Measurements from ENCODE around the gene SRC.
"Not testable (repeated sequence)": the region's sequence is repeated elsewhere in the genome, so short reads cannot be mapped to it uniquely, and the experiment has no call there.

The SRC gene

GRCh38 chr20:37336369-37337207 lies 9.4 kb upstream of the SRC start:
- Mint-ChIP-seq H3K9me3 (no peaks in the 10 kb centered on the region), H3K27ac (peak overlapping the region; percentile 91), H3K36me3 (ENCODE audit: low read depth) (no peaks in the 10 kb centered on the region), H3K27me3 (peaks cover 3% of the 10 kb centered on the region), H3K4me1 (ENCODE audit: low read depth) (peaks cover 62% of the 10 kb centered on the region), H3K4me3 (peak overlapping the region; percentile 57)
- intact Hi-C loops (cut with micrococcal nuclease), result loop anchor here (1.0 kb wide), 1 partner anchor 9 kb away; no protein-coding TSS in a partner anchor

DNA sequence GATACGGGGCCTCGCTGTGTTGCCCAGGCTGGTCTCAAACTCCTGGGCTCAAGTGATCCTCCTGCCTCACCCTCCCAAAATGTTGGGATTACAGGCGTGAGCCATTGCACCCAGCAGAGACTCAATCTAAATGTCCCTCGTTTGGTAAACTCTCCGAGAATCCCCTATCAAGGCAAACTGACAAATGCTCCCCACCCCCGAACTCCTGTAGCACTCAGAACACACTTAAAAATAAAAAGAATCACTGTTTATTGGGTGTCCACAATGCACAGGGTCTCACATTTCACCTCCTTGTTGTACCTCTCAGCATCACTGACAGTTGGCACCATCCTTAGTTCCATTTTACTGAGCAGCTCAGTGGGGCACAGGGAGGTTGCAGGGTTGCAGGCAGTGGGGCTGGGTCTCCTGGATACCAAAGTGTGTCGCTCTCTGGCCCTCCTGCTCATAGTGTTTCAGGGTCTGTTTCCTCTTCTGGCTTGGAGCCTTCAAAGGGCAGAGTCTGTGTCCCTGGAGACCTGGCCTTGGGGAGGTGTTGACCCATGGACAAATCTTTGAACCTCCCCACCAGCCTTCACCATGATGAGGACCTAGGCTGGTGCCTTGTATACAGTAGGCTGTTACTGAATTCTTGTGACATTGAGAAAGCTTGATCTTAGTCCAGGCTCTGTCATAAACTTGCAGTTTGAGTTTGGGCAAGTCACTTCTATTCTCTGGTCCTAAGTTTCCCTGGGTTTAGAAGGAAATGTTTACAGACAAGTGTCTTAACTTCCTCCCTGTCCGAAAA lies 8.5 kb upstream of the SRC start:
- H3K9me3 Mint-ChIP-seq, result no peaks in the 10 kb centered on the region
- intact Hi-C loops (cut with micrococcal nuclease), result loop anchor here (1.0 kb wide), 1 partner anchor 8 kb away; no protein-coding TSS in a partner anchor
- H3K27ac Mint-ChIP-seq, result peak overlapping the region; percentile 91
- no peaks in the 10 kb centered on the region for H3K36me3 Mint-ChIP-seq (ENCODE audit: low read depth)
- H3K4me1 Mint-ChIP-seq (ENCODE audit: low read depth), result peaks cover 65% of the 10 kb centered on the region
- peak overlapping the region; percentile 30 for H3K4me3 Mint-ChIP-seq
- peaks cover 4% of the 10 kb centered on the region for H3K27me3 Mint-ChIP-seq

GRCh38 chr20:37338380-37338779 lies 7.6 kb upstream of the SRC start:
- H3K27ac Mint-ChIP-seq, result peak overlapping the region; percentile 69

GRCh38 chr20:37339208-37339607 lies 6.7 kb upstream of the SRC start:
- H3K4me3 Mint-ChIP-seq, result no peak overlapping the region
- H3K36me3 Mint-ChIP-seq (ENCODE audit: low read depth), result no peaks in the 10 kb centered on the region
- H3K27ac Mint-ChIP-seq, result no peak overlapping the region
- H3K9me3 Mint-ChIP-seq, result no peaks in the 10 kb centered on the region
- intact Hi-C loops (cut with micrococcal nuclease), result no loop called here
- H3K4me1 Mint-ChIP-seq (ENCODE audit: low read depth), result peaks cover 61% of the 10 kb centered on the region
- H3K27me3 Mint-ChIP-seq, result peaks cover 4% of the 10 kb centered on the region

More at GRCh38 chr20:37338380-37338779, 7.6 kb upstream of the SRC start:
- H3K27me3 Mint-ChIP-seq; H3K4me3 Mint-ChIP-seq; H3K36me3 Mint-ChIP-seq (ENCODE audit: low read depth); H3K9me3 Mint-ChIP-seq; intact Hi-C loops (cut with micrococcal nuclease): not testable (repeated sequence)
- H3K4me1 Mint-ChIP-seq (ENCODE audit: low read depth), result peaks cover 64% of the 10 kb centered on the region

- H3K9me3 Mint-ChIP-seq; H3K36me3 Mint-ChIP-seq (ENCODE audit: low read depth); H3K4me3 Mint-ChIP-seq; intact Hi-C loops (cut with micrococcal nuclease); H3K27me3 Mint-ChIP-seq: not testable (repeated sequence)
- Mint-ChIP-seq H3K4me1 (ENCODE audit: low read depth) (peaks cover 57% of the 10 kb centered on the region), H3K27ac (peak overlapping the region; percentile 70)
Observed at GRCh38 chr20:37339764-37340109, 6.2 kb upstream of the SRC start.

- Mint-ChIP-seq H3K4me1 (ENCODE audit: low read depth) (peaks cover 57% of the 10 kb centered on the region), H3K36me3 (ENCODE audit: low read depth) (no peaks in the 10 kb centered on the region), H3K9me3 (no peaks in the 10 kb centered on the region), H3K27ac (no peak overlapping the region), H3K4me3 (no peak overlapping the region), H3K27me3 (peaks cover 4% of the 10 kb centered on the region)
- intact Hi-C loops (cut with micrococcal nuclease), result no loop called here
Observed at GRCh38 chr20:37340998-37341397, 4.9 kb upstream of the SRC start.

DNA sequence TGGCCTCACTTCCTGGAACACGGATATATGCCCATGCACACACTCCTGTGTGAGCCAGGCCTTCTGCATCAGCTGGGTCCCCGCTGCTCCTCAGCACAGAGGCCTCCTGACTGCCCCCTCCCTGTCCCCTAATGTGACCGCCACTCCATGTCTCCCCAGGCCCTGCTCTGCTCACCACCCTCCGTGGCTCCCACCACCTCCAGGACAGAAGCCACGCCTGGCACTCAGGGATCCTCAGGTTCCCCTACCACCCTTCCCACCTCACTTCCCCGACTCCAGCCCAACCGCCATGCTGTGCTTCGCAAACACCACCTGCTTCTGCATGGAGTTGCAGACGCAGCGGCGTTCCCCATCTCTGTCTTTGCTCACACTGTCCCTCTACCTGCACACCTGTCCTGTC lies 4.3 kb upstream of the SRC start:
- Mint-ChIP-seq H3K27ac (peak overlapping the region; percentile 64), H3K36me3 (ENCODE audit: low read depth) (no peaks in the 10 kb centered on the region), H3K4me1 (ENCODE audit: low read depth) (peaks cover 52% of the 10 kb centered on the region), H3K4me3 (no peak overlapping the region), H3K9me3 (no peaks in the 10 kb centered on the region), H3K27me3 (peaks cover 4% of the 10 kb centered on the region)
- intact Hi-C loops (cut with micrococcal nuclease), result no loop called here

DNA sequence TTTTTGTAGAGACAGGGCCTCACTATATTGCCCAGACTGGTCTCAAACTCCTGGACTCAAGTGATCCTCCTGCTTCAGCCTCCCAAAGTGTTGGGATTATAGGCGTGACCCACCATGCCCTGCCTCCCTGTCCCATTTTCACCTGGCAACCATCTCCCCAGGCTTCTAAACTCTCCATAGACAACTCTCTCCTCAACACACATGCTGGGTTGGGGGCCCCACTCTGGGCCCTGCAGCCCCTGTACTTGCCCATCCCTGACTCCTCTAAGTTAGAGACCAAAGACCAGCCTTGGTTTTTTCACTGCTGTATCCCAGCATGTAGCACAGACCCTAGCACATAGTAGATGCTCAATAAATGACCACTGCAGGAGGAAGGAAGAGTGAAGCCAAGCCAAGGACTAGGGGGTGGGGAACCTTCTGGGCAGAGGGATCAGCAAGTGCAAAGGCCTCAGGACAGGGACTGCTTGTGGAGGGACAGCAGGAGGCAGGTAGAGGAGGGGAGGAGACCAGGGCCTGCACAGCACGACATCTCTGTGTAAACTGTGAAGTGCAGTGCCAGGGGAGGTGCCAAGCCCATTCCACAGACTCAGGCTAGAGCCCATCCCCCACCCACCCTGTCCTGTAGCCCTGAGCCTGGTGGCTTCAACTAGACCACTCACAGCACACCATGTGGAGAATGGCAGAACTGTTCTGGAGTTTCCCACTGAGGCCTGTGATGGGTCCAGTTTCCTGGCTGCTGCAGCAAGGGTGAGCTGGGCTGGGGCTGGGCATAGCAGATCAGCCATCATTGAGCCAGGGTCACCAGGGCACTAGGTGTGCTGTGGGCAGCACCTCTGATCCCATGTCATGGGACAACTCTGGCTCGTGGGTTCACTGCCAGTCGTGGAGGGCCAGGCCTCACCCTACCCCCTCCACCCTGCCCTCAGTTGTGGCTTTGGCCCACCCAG lies 3.4 kb upstream of the SRC start:
- Mint-ChIP-seq H3K36me3 (ENCODE audit: low read depth) (peaks cover 5% of the 10 kb centered on the region), H3K9me3 (no peaks in the 10 kb centered on the region), H3K27me3 (peaks cover 4% of the 10 kb centered on the region), H3K27ac (peak overlapping the region; percentile 64), H3K4me1 (ENCODE audit: low read depth) (peaks cover 51% of the 10 kb centered on the region), H3K4me3 (no peak overlapping the region)
- intact Hi-C loops (cut with micrococcal nuclease), result no loop called here

GRCh38 chr20:37343212-37343993 lies 2.5 kb upstream of the SRC start:
- Mint-ChIP-seq H3K4me1 (ENCODE audit: low read depth) (peaks cover 55% of the 10 kb centered on the region), H3K27ac (peak overlapping the region; percentile 62), H3K9me3 (no peaks in the 10 kb centered on the region), H3K4me3 (no peak overlapping the region), H3K36me3 (ENCODE audit: low read depth) (peaks cover 14% of the 10 kb centered on the region), H3K27me3 (peaks cover 4% of the 10 kb centered on the region)
- intact Hi-C loops (cut with micrococcal nuclease), result no loop called here

- intact Hi-C loops (cut with micrococcal nuclease), result no loop called here
- Mint-ChIP-seq H3K4me1 (ENCODE audit: low read depth) (peaks cover 58% of the 10 kb centered on the region), H3K36me3 (ENCODE audit: low read depth) (peaks cover 20% of the 10 kb centered on the region), H3K27ac (peak overlapping the region; percentile 62), H3K9me3 (no peaks in the 10 kb centered on the region), H3K4me3 (no peak overlapping the region), H3K27me3 (peaks cover 4% of the 10 kb centered on the region)
Observed at GRCh38 chr20:37343994-37344355, 2.0 kb upstream of the SRC start.

GRCh38 chr20:37344506-37345338 lies 1.2 kb upstream of the SRC start:
- intact Hi-C loops (cut with micrococcal nuclease), result loop anchor here (1.0 to 5.0 kb wide), 2 partner anchors 7 to 38 kb away; no protein-coding TSS in a partner anchor
- Mint-ChIP-seq H3K4me1 (ENCODE audit: low read depth) (peaks cover 65% of the 10 kb centered on the region), H3K9me3 (no peaks in the 10 kb centered on the region), H3K36me3 (ENCODE audit: low read depth) (peaks cover 24% of the 10 kb centered on the region), H3K27me3 (peaks cover 4% of the 10 kb centered on the region), H3K27ac (peak overlapping the region; percentile 84), H3K4me3 (peak overlapping the region; percentile 71)

- intact Hi-C loops (cut with micrococcal nuclease), result loop anchor here (5.0 kb wide), 1 partner anchor 36 kb away; no protein-coding TSS in a partner anchor
- H3K27me3 Mint-ChIP-seq, result peaks cover 4% of the 10 kb centered on the region
Observed at GRCh38 chr20:37346236-37346534, 245 bp downstream of the SRC start.

More at GRCh38 chr20:37346236-37346534, 245 bp downstream of the SRC start:
- peaks cover 32% of the 10 kb centered on the region for H3K36me3 Mint-ChIP-seq (ENCODE audit: low read depth)
- peak overlapping the region; percentile 84 for H3K27ac Mint-ChIP-seq
- H3K9me3 Mint-ChIP-seq, result no peaks in the 10 kb centered on the region
- H3K4me1 Mint-ChIP-seq (ENCODE audit: low read depth), result peaks cover 79% of the 10 kb centered on the region
- H3K4me3 Mint-ChIP-seq, result peak overlapping the region; percentile 71

Measured in dendritic cell treated with granulocyte-macrophage colony-stimulating factor and Interleukin-4, amounts not matched to agents 40 ng/mL and 50 ng/mL, for 4 days (primary cell).